ENCODE results near the gene TMEM31.
A peak's percentile ranks its signal among the peaks of the same experiment; 100 is the strongest.

GRCh38 chrX:103687073-103687695, 23.5 kb upstream of the TMEM31 start:
- TF ChIP-seq EP300 (IDR thresholded peaks at IDR 0.05): peak; percentile 5
- TF ChIP-seq POLR2A (IDR thresholded peaks at IDR 0.05): peak; percentile 53
- TF ChIP-seq CTCF (IDR thresholded peaks at IDR 0.05): peak; percentile 42 to 77 (median 72)

Data from ovary (tissue), 3 donors.